Measurements from ENCODE around the gene FYN.
"Not testable (repeated sequence)": the region's sequence is repeated elsewhere in the genome, so short reads cannot be mapped to it uniquely, and the experiment has no call there.

The FYN gene

DNA sequence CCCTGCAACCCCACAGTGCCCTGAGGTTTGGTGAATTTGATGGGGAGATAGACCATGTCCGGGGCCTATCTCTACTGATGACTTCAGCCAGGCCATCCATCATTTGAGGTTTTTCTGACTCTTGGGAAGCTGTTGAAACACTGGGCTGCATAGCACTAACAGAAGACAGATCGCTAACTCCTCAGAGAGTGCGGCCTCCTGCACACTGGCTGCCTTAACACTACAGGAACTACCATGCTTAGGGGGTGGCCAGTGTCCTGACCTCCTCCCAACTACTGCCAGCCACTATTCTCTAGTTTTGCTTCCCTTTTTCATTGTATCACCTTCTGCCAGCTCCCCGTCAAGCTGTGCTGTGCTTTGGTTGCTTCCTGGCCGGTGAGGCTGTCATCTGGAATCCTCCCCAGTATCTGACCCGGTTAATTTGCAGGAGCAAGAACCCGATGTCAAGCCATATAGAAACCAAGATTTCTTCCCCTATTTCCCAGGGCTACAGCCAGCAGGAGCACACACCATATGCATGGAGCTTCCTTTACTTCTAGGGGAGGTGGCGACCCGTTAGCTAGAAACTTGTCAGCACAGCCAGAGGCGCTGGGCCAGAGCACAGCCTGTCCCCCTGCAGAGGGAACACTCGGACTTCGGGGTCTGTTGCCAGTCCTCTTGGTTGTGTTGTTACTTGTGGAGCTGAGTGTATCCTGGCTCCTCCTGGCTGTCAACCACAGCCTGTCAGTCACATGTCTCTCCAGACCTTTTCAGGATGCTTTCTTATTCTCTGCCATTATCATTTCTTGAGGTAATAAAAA lies 210.3 kb downstream of the FYN start:
- no peak for DNase-seq (ENCODE audit: low read depth)
- no peak overlapping the region for H3K4me3 ChIP-seq (ENCODE audit: low read depth, low read length)

DNA sequence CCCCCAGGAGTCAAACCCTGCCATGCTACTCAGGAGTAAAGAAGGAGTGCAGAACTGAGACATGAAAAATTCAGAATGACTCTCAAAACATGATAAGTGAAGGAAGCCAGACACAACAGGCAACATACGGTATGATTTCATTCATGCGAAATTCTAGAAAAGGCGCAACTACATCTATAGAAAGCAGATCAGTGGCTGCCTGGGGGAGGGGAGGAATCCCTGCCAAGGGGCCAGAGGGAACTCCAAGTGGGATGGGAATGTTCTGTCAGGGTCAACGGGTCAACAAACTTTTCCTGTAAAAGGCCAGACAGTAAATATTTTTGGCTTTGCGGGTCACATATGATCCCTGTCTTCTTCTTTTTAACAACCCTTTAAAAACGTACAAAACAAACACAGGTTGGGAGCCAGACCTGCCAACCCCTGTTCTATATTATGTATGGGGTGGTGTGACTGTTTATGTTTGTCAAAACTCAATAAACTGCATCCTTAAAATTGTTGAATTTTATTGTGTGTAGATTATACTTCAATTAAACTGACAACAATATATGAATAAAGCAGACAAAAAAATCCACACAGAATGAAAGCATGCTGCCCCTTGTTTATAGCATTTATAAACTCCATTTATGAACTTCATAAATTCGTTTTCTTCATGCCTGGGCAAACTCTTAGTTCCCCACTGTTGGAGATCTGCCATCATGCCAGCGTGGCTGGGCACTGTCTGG lies 211.0 kb downstream of the FYN start:
- no peak overlapping the region for H3K4me3 ChIP-seq (ENCODE audit: low read depth, low read length)
- no peak for DNase-seq (ENCODE audit: low read depth)

DNA sequence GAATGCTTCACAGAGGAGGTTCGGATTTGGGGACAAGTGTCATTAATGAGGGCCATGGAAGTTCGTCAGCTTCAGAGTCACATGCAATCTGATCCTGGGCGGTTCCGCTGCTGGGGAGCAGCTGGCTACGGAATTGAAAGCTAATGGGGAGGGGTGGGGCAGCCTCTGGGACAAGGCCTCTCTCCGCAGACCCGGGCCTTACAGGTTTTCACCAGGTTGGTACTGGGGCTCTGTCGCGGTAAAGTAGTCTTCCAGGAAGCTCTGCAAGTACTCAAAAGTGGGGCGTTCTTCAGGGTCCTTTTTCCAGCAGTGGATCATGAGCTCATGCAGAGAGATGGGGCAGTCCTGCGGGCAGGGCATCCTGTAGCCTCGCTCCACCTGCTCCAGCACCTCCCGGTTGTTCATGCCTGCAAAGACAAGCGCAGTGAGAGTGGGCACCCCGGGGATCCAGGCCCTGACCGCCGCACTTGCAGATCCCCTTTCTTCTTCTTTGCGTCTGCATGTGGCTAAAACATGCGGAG lies 211.7 kb downstream of the FYN start:
- no peak for DNase-seq (ENCODE audit: low read depth)
- H3K4me3 ChIP-seq (ENCODE audit: low read depth, low read length), result no peak overlapping the region

DNA sequence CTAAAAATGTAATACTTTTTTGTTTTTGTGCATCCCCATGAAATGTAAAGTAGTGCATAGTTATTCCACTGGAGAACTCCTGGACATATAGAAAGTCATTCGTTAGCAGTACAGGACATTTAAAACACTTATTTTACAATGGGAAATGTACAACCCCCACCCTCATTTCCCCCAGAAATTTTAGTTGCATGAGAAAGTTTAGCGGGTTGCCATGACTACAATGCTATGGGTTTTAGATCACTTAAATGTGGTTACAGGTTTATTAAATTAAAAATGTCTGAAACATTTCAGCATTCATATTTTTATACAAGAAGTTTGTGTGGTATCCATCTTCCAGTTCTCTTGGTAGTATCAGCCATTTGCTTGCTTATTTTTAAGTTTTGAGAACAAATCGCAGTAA lies 212.7 kb downstream of the FYN start:
- no peak for DNase-seq (ENCODE audit: low read depth)
- no peak overlapping the region for H3K4me3 ChIP-seq (ENCODE audit: low read depth, low read length)

DNA sequence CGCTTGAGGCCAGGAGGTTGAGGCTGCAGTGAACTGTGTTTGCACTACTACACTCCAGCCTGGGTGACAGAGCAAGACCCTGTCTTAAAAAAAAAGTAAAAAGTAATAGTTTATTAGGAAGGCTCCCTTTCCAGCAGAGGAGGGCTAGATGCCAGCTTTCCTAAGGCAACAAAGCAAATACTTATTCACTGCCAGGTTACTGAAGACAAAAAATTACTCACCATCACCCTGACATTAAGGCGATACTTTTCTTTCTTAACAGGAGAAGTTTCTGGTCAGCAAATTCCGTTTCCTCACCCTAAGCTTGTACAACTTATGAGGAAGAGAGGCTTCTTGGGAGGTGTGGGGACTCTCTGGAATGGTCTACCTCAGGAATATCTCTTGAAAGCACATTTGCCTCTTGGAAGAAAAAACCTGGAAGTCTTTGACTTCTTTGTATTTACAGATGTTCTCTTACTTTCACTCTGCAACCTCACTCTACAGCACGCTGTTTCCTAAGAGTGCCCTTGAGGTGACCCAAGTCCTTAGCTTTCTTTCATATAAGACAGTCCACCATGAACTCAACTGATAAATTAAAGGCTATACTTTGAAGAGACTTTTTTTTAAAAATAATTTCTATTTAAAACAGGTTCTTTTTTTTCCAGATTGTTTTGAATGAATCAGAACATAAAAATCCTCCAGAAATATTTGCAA lies 214.6 kb downstream of the FYN start:
- H3K4me3 ChIP-seq (ENCODE audit: low read depth, low read length), result no peak overlapping the region
- no peak for DNase-seq (ENCODE audit: low read depth)

DNA sequence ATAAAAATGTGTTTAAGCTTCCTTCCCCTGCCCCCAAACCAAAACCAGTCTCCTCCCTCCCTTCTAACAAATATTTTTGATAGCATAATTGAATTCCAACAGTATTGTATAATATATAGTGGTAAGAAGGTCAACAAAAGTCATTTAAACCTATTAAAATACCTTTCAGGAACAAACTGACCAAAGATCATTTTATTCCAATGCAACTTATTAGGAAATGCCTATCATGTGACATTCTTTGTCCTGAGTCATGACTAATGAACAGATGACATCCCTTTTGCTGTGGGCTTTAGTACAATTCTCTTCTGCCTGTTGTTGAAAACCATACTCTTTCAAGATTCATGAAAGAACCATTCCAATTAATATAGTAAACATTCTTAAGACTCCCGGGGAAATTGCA lies 216.1 kb downstream of the FYN start:
- DNase-seq (ENCODE audit: low read depth), result peak; percentile 40
- H3K4me3 ChIP-seq (ENCODE audit: low read depth, low read length), result no peak overlapping the region

DNA sequence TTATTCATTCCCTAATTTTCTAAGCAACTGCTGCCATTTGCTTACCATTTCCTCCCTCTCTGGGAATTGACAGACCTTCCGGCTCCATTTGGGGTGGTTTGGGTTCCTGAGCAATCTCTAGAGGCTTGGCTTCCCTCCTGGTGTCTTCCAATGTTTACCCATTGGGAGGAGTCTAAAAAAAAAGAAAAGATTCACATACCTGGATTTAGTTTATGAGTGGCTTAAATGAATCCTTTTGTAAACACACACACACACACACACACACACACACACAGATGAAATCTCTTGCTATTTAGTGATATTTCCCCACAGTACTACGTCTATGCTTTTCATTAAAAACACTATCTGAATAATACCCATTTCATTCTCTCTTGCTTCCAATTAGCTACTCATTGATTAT lies 219.3 kb downstream of the FYN start:
- no peak for DNase-seq (ENCODE audit: low read depth)

DNA sequence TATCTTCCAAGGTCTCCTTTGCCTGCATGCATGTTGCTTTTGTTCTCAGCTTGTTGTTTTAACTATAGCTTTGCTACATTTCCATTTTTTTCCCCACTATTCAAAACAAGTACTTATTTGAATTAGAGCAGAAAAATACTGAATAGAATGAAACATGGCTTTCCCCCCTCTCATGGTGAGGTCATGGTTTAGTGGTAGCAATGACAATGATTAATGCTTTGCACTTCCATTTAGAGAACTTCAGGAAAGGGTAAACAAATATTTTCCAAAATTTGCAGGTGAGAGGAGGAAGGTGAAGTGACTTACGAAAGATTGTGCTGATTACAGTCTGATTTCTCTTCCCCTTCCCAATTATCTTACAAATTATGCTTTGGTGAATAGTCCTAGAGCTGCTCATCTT lies 219.8 kb downstream of the FYN start:
- no peak for DNase-seq (ENCODE audit: low read depth)
- no peak overlapping the region for H3K4me3 ChIP-seq (ENCODE audit: low read depth, low read length)

More for the DNA sequence above, 219.3 kb downstream of the FYN start:
- H3K4me3 ChIP-seq (ENCODE audit: low read depth, low read length), result no peak overlapping the region

DNA sequence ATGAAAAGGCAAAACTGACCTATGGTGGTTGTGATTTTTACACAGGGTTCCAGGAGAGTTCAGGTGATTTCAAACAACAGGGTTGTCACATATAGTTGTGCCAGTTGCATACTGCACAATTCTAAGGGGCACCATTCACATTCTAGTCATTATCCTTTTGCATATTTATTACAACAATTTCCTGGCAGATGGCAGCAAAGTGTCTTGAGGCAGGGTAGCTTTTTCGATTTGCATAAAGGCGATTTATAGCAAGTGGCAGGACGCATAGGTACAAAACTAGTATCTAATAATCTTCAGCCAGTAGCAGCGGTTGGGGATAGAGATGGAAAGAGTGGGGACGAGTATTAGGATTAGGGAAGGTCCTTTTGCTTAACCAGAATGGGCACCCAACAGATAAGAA lies 221.1 kb downstream of the FYN start:
- H3K4me3 ChIP-seq (ENCODE audit: low read depth, low read length), result no peak overlapping the region
- DNase-seq (ENCODE audit: low read depth), result no peak

DNA sequence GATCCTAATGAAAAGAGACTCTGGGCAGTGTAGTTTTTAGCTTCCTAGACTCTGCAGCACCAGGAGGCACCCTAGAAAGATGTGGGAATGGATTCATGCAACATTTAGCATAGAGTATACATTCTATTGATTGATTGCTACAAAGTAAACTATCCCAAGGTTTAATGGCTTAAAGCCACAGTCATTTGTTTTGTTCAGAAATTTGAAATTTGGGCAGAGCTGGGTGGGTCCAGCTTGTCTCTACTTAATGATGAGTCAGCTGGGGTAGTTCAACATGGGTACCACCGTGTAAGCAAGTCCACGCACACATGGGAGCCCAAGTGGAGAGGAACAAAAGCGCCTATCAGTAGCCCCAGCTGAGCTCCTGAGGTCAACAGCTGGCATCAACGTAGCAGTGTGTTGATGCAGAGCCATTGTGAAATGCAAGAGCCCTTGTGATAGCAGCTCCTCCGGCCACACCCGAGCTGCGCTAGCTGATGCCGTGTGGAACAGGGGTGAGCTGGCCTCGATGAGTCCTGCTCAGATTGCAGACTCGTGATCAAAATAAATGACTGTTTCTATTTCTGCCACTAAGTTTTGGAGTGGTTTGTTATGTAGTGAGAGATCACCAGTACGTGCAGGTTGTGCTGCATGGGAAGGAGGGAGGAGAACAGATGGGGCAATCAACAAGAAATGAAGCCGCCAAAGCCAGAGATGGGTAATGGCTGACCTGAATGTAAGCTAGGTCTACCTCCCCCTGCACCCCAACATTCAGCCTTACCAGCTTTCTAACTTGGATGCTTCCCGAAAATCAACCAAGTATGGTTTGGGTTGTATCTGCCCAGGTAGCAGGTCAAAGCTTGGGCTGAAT lies 221.8 kb downstream of the FYN start:
- DNase-seq (ENCODE audit: low read depth), result no peak
- H3K4me3 ChIP-seq (ENCODE audit: low read depth, low read length), result no peak overlapping the region

DNA sequence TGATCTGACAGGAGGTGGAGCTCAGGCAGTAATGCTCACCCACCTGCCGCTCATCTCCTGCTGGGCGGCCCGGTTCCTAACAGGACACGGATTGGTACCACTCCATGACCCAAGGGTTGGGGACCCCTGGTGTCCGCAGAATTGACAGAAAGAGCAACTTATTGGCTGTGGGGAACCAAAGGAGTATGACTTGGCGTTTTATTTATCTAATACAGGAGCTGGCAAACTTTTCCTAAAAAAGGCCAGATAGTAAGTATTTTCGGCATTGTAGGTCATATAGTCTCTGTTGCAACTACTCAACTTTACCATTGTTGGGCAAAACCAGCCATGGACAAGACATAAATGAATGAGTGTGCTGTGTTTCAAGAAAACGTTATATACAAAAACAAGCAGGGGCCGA lies 223.2 kb downstream of the FYN start:
- DNase-seq (ENCODE audit: low read depth), result no peak
- no peak overlapping the region for H3K4me3 ChIP-seq (ENCODE audit: low read depth, low read length)

DNA sequence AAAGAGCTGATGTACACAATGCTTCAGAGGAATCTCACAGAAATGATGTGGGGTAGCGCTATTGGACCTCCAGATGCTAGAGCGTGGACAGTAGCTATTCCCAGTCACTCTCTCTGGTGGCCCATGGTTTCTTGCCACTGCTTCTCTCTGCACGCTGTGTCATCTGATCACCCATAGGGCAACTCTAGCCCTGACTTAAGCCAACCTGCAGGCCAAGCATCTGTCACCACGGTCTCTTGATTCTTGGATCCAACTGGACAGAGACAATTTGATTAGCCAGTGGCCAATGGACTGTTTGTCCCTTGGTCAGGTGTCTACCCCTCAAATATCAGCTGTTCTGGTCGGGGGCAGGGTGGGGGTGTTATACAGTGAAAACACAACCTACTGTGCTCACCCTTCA lies 225.2 kb downstream of the FYN start:
- H3K4me3 ChIP-seq (ENCODE audit: low read depth, low read length), result no peak overlapping the region
- no peak for DNase-seq (ENCODE audit: low read depth)

DNA sequence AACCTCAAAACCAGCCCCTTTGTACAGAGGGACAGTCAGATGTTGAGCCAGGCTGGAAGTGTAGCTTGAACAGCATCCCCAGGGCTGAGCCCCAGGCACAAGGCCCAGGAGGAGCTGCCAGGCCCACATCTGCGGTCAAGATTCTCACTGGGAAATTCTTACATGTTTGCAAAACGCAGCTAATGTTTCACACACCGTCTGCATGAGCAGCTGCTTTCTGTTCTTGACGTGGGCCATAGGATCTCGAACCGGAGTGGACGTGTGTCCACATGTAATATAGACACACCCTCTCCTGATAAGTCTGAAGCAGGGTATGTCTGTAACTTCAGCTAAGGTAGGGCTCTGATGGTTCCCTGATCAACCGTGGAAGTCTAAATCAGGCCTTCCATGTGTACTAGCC lies 226.3 kb downstream of the FYN start:
- H3K4me3 ChIP-seq (ENCODE audit: low read depth, low read length), result no peak overlapping the region
- DNase-seq (ENCODE audit: low read depth), result peak; percentile 87

DNA sequence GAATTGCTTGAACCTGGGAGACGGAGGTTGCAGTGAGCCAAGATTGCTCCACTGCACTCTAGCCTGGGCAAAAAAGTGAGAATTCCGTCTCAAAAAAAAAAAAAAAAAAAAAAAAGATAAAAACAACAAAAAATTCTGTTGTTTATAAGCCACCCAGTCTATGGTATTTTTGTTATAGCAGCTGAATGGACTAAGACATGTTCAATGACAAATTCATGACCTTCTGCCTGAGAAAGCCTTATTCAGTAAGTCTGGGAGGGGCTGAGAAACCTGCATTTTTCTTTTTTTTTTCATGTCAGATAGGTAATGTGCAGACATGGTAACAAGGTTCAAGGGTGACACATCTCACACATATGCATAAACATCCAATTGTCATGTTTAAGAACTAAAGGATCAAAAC lies 227.2 kb downstream of the FYN start:
- no peak for DNase-seq (ENCODE audit: low read depth)
- no peak overlapping the region for H3K4me3 ChIP-seq (ENCODE audit: low read depth, low read length)

DNA sequence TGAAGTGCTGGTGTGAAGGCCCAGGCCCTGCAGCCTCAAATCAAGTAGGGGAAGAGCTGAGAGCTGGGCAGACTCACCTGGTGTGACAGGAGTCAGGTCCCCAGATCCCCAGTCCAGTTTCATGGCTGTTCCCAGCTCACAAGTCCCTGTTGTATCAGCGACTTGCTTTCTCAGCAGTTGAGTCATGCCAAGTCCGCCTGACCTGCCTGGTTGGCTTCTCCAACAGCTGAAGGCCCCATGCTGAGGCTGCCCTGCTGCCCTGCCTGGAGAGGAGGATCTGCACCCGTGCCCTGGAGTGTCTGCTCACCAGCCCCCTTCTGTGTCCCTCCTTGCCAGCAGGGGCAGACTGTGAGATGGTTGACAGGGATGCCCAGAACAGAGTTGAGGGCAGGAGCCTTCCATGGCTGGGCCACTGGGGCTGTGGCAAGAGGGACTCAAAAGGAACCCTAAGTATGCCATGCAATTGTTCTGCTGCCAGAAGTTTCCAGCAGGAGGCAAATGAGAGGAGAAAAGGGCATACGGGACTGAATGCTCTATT lies 228.3 kb downstream of the FYN start:
- DNase-seq (ENCODE audit: low read depth), result no peak
- H3K4me3 ChIP-seq (ENCODE audit: low read depth, low read length), result no peak overlapping the region

DNA sequence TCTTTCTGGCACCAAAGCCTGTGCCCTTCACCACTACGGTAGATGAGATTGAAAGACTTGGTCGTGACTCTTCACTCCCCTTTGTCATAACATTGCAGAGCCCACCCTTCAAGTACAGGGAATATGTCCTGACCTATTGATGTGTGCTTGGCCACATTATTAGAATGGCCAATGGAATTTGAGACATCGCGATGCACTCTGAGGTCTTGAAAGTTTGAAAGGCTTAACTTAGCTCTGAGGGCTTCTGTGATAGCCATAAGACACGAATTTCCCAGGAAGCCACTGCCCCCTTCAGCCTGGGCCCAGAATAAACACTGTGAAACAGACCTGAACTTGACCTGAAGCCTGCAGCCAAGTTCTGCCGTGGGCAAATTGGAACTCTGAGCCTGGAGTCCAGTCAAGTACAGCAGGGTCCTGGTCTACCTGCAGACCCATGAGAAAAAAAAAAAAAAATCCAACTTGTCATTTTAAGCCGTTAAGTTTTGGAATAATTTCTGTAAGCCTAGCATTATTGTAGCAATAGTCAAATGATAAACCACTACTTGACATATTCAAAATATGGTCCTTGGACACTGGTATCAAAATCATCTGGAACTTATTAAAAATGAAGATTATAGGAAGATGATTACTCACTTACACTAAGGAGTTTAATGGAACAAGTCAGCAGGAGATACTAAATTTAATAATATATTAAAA lies 230.6 kb downstream of the FYN start:
- H3K4me3 ChIP-seq (ENCODE audit: low read depth, low read length), result no peak overlapping the region
- no peak for DNase-seq (ENCODE audit: low read depth)

DNA sequence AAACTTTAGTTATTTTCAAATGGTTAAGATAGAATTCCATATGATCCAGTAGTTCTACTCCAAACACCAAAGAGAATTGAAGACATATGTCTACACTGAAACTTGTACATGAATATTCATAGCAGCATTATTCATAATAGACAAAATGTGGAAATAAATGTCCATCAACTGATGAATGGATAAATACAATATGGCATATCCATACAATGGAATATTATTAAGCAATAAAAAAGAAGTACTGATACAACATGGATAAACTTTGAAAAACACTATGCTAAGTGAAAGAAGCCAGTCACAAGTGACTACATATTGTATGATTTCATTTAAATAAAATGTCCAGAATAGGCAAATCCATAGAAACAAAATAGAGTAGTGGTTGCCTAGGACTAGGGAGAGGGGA lies 234.0 kb downstream of the FYN start:
- H3K4me3 ChIP-seq (ENCODE audit: low read depth, low read length), result no peak overlapping the region
- no peak for DNase-seq (ENCODE audit: low read depth)

DNA sequence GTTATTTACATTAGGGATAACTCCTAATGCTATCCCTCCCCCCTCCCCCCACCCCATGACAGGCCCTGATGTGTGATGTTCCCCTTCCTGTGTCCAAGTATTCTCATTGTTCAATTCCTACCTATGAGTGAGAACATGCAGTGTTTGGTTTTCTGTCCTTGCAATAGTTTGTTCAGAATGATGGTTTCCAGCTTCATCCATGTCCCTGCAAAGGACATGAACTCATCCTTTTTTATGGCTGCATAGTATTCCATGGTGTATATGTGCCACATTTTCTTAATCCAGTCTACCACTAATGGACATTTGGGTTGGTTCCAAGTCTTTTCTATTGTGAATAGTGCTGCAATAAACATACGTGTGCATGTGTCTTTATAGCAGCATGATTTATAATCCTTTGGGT lies 238.3 kb downstream of the FYN start:
- not testable (repeated sequence) for H3K4me3 ChIP-seq (ENCODE audit: low read depth, low read length); DNase-seq (ENCODE audit: low read depth)

DNA sequence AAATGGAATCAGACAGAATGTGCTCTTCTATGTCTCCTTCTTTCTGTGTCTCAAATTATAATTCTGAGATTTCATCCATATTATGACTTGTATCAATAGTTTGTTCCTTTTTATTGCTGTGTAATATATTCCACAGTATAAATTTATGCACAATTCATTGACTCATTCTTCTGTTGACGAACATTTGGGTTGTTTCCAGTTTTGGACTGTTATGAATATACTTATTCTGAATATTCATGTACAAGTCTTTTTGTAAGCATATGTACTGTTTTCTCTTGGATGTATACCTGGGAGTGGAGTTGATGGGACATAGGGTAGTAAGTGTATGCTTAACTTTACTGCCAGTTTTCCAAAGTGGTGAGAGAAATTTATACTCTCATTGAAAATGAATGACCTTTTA lies 239.4 kb downstream of the FYN start:
- no peak for DNase-seq (ENCODE audit: low read depth)
- H3K4me3 ChIP-seq (ENCODE audit: low read depth, low read length), result no peak overlapping the region

Measured in skeletal muscle cell (primary cell).